ENCODE measurements around the gene NFE2L2. TPM values are rescaled to one million over a fixed set of nuclear protein-coding genes. Genes with fewer than 3 reads are reported as not detected.
"Not testable (repeated sequence)": the region's sequence is repeated elsewhere in the genome, so short reads cannot be mapped to it uniquely, and the experiment has no call there.

The NFE2L2 gene
- total RNA-seq: 100 to 1,000 TPM; 147 to 315 (median 189) TPM

DNA sequence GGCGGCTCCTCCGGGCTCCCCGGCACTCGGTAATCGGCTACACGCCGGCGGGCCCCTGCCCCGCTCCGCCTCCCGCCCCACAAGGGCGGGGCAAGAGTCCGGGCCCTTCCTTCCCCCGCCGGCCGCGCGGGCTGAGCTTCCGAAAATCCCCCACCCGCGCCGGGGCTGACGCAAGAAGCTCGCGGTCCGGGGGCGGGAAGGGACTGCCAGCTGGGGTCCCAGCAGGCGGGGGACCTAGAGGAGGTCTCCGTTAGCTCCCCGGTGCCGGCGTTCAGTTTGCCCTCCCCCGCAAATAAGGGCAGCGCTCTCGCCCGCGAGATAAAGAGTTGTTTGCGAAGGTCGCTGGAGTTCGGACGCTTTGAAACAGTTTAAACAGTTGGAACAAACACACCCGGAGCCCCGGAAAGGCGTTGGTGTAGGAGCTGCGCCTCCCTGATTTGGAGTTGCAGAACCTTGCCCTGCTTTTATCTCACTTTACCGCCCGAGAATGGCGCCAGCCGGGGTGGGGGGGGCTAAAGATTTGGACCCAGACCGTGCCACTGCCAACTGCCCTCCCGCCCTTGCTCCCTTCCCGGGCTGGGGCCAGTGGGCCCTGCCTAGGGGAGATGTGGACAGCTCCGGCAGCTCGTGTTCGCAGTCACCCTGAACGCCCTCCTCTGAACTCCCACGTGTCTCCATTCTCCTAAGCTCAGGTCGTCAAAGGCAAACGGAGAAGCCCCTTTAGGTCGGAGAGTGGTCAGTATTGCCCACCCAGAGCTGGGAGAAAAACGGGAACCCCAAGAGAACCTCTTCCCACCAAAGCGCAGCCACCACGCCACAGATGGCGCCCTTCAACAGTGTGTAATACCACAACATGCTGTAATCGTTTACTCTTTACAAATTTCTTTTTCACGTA, at the start of gene NFE2L2:
TSS of gene NFE2L2 (minus strand) at position 35 of the 895 bp plus-strand sequence. CDS start 151 bp downstream, outside the sequence.
- TF ChIP-seq POLR2A (IDR thresholded peaks at IDR 0.05): peak in 3 of 4 donors; percentile 82 to 99 (median 97)
- TF ChIP-seq, protein P1, sequence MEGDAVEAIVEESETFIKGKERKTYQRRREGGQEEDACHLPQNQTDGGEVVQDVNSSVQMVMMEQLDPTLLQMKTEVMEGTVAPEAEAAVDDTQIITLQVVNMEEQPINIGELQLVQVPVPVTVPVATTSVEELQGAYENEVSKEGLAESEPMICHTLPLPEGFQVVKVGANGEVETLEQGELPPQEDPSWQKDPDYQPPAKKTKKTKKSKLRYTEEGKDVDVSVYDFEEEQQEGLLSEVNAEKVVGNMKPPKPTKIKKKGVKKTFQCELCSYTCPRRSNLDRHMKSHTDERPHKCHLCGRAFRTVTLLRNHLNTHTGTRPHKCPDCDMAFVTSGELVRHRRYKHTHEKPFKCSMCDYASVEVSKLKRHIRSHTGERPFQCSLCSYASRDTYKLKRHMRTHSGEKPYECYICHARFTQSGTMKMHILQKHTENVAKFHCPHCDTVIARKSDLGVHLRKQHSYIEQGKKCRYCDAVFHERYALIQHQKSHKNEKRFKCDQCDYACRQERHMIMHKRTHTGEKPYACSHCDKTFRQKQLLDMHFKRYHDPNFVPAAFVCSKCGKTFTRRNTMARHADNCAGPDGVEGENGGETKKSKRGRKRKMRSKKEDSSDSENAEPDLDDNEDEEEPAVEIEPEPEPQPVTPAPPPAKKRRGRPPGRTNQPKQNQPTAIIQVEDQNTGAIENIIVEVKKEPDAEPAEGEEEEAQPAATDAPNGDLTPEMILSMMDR (IDR thresholded peaks at IDR 0.05): peak in 3 of 6 experiments; percentile 17 to 23 (median 19)
- Histone ChIP-seq H3K36me3 (no peaks in the 10 kb centered on the region), H3K27ac (peak within 1 kb of the TSS; percentile 98 to 100 (median 99)), H3K4me1 (peaks cover 15 to 68% (median 27%) of the 10 kb centered on the region in 3 donors), H3K9me3 (no peaks in the 10 kb centered on the region), H3K4me3 (peak within 1 kb of the TSS; percentile 71 to 99 (median 80)), H3K27me3 (no peaks in the 10 kb centered on the region)
- intact Hi-C loops (cut with DNase I): loop anchor here (5.0 to 10.0 kb wide), 2 partner anchors 62 to 100 kb away; no protein-coding TSS in a partner anchor
- 0% methylated on average over 10 to 11 of the region's 66 CpGs for WGBS, 2 donors
- peak; percentile 60 for DNase-seq

DNA sequence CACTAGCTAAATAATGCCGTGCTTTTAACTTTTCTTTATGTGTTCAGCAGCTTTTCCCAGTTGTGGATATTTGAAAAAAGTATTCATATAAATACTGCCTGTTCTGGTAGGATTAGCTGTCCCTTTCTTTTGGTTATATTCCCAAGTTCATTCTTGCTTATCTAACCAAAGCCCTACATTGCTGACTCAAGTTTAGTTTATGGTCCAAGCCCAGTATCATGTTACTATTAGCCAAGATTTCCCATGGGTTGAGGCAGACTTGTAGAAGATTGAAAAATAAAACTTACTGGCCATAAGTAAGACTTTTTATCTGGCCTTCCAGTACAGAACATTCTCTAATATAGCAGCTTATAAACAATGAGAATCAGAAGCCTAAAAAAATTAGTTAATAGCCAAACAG, 49.7 kb upstream of the NFE2L2 start:
- H3K27ac ChIP-seq: peak overlapping the region; percentile 82 to 91 (median 87)
- intact Hi-C loops (cut with DNase I): no loop called here
- H3K27me3 ChIP-seq: no peaks in the 10 kb centered on the region
- H3K36me3 ChIP-seq: no peaks in the 10 kb centered on the region
- DNase-seq: no peak
- H3K9me3 ChIP-seq: no peaks in the 10 kb centered on the region
- H3K4me3 ChIP-seq: peak overlapping the region; percentile 17 to 32 (median 28)
- 27 to 33% methylated on average over 1 of the region's 1 CpG for WGBS, 2 donors
- no peak for TF ChIP-seq POLR2A (IDR thresholded peaks at IDR 0.05)
- TF ChIP-seq, protein P1 (IDR thresholded peaks at IDR 0.05): no peak
- H3K4me1 ChIP-seq: peaks cover 13 to 87% (median 37%) of the 10 kb centered on the region in 3 donors

DNA sequence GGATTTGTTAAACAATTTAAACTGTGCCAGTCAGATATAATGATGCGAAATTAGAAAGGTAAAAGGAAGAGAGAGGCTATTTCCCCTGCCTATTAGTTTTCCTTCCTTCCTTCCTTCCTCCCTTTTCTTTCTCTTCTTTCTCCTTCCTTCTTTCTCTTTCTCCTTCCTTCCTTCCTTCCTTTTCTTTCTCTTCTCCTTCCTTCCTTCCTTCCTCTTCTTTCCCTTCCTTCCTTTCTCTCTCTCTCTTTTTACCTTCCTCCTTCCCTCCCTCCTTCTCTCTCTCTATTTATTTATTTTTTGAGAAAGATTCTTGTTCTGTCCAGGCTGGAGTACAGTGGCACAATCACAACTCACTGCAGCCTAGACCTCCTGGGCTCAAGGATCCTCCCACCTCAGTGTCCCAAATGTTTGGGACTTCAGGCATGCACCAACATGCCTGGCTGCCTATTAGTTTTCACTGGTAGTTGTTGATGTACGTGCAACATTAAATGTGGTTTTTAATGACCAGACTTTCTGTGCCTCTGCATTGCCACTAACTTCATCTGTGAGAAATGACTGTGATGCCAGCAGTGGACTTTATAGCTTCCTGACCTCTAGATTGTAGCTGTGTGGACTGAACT, 48.7 kb upstream of the NFE2L2 start:
- no peaks in the 10 kb centered on the region for H3K36me3 ChIP-seq
- peak overlapping the region; percentile 17 to 32 (median 28) for H3K4me3 ChIP-seq
- WGBS, 2 donors: 63 to 67% methylated on average over 2 of the region's 2 CpGs
- H3K27ac ChIP-seq: peak overlapping the region; percentile 82 to 91 (median 87)
- DNase-seq: no peak
- H3K4me1 ChIP-seq: peaks cover 13 to 91% (median 37%) of the 10 kb centered on the region in 3 donors
- H3K9me3 ChIP-seq: no peaks in the 10 kb centered on the region
- no peaks in the 10 kb centered on the region for H3K27me3 ChIP-seq
- no peak for TF ChIP-seq POLR2A (IDR thresholded peaks at IDR 0.05)
- TF ChIP-seq, protein P1 (IDR thresholded peaks at IDR 0.05): no peak
- intact Hi-C loops (cut with DNase I): no loop called here

DNA sequence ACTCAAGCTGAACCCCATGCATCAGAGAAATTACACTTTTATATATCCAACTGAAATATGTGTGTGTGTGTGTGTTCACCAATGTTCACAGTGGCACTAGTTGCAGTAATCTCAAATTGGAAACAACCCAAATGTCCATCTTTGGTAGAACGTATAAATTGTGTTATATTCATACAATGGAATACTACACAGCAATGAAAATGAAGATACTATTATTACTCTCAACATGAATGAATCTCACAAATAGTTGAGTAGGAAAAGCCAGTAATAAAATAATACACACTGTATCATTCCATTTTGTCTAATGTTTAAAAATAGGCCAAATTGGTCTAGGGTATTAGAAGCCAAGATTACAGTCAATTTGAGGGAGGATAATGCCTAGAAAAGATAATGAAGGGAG, 48.0 kb upstream of the NFE2L2 start:
- Histone ChIP-seq H3K27ac (peak overlapping the region; percentile 36 to 91 (median 87)), H3K27me3 (no peaks in the 10 kb centered on the region), H3K9me3 (no peaks in the 10 kb centered on the region), H3K4me1 (peaks cover 13 to 91% (median 36%) of the 10 kb centered on the region in 3 donors), H3K36me3 (no peaks in the 10 kb centered on the region), H3K4me3 (no peak overlapping the region)
- 71 to 76% methylated on average over 1 of the region's 1 CpG for WGBS, 2 donors
- no peak for DNase-seq
- TF ChIP-seq, protein P1 (IDR thresholded peaks at IDR 0.05): no peak
- no peak for TF ChIP-seq POLR2A (IDR thresholded peaks at IDR 0.05)
- intact Hi-C loops (cut with DNase I): no loop called here

DNA sequence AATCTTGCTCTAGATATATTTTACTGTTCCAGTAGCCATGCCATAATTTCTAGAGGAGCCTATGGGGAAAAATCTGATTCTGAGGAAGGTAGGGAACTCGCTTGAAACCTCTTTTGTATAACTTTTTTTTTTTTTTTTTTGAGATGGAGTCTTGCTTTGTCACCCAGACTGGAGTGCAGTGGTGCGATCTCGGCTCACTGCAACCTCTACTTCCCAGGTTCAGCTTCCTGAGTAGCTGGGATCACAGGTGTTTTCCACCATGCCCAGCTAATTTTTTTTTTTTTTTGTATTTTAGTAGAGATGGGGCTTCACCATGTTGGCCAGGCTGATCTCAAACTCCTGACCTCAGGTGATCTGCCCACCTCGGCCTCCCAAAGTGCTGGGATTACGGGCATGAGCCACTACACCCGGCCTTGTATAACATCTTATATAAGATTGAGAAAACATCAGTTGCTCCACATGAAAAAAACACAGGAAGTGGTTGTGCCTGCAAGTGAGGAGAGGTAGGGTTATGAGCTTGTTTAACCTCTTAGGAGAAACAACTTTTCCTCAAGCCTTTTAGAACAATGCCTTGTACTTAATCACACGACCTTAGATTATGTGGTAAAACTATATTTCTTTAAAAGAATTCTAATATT, 45.3 kb upstream of the NFE2L2 start:
- H3K36me3 ChIP-seq; H3K27me3 ChIP-seq; intact Hi-C loops (cut with DNase I); DNase-seq; H3K4me3 ChIP-seq; H3K9me3 ChIP-seq: not testable (repeated sequence)
- 65 to 74% methylated on average over 6 to 7 of the region's 7 CpGs for WGBS, 2 donors
- Histone ChIP-seq H3K27ac (peak overlapping the region in 2 of 4 donors; percentile 26 to 72), H3K4me1 (peaks cover 13 to 87% (median 35%) of the 10 kb centered on the region in 3 donors)
